GM12873 (cell line): ENCODE measurements around the gene SLC17A7.

ENCODE experiments used
- TF ChIP-seq, protein P1 (sequence below): IDR thresholded peaks from 2 replicates; pipeline ENCODE4 v1.5.1; 2012; ENCODE audit warnings: low read depth, mild to moderate bottlenecking, moderate library complexity, low read length, control low read depth; ENCODE audit not compliant: insufficient read depth; ENCODE audit errors: missing control alignments

Gene SLC17A7

DNA sequence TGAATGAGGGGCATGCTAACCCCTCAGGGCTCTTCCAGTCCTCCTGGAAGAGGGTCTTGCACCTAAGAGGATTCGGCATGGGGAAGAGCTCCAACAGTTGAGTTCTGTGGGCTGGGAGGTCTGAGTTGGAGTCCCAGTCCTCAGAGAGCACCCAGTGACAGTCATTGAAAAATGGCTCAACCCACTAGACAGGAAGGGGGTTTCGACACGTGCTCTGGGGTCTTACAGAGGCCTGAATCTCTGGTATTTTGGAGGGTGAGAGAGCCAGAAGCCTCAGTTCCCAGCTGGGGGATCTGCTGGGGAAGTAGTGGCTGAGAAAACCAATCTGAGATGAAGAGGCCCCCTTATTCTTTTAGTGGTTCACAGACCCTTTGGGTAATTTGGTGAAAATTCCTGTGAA lies 27.1 kb downstream of the SLC17A7 start:
- TF ChIP-seq, protein P1, sequence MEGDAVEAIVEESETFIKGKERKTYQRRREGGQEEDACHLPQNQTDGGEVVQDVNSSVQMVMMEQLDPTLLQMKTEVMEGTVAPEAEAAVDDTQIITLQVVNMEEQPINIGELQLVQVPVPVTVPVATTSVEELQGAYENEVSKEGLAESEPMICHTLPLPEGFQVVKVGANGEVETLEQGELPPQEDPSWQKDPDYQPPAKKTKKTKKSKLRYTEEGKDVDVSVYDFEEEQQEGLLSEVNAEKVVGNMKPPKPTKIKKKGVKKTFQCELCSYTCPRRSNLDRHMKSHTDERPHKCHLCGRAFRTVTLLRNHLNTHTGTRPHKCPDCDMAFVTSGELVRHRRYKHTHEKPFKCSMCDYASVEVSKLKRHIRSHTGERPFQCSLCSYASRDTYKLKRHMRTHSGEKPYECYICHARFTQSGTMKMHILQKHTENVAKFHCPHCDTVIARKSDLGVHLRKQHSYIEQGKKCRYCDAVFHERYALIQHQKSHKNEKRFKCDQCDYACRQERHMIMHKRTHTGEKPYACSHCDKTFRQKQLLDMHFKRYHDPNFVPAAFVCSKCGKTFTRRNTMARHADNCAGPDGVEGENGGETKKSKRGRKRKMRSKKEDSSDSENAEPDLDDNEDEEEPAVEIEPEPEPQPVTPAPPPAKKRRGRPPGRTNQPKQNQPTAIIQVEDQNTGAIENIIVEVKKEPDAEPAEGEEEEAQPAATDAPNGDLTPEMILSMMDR = no peak

DNA sequence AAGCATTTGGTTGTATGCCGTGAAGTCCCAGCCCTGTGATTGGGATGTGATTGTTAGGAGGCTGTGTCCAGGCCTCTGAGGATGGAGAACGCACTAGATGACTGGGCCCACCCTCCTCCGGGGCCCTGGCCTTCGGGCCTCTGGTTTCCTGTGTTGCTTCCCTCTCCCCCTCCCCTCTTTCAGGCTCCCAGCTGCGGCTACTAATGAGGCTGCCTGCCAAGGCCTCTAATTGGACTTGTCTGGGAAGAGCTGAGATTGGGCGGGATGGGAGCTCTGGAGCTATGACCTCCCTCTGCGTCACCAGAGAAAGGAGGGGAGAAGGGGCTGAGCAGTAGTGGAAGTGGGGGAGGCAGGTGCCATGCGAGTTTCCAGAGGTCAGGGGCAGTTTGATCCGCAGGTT lies 28.0 kb downstream of the SLC17A7 start:
- TF ChIP-seq, protein P1 = no peak

DNA sequence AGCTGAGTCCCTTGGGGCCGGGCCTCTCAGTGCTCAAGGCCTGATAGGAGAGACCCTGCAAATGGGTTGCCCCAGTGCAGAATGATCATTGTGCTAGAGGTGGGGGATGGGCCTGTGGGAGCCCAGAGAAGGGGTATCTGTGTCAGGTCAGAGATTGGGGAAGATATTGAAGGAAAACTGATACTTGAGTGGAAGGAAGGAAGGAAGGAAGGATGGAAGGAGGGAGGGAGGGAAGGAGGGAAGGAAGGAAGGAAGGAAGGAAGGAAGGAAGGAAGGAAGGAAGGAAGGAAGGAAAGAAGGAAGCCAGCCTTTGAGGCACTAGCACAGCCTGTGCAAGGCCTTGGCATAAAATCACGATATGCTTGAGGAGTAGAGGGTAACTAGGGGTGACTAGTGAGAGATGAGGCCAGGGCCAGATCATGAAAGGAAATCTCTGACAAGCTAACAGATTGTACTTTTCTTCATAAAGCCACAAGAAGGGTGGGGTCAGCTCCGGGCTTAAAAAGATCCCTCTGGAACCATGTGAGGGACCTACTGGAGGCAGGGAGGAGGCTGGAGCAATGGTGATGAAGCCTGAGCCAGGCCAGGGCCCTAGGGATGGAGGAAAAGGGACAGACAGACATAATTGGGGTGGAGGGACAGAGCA lies 29.5 kb downstream of the SLC17A7 start:
- TF ChIP-seq, protein P1 = no peak

DNA sequence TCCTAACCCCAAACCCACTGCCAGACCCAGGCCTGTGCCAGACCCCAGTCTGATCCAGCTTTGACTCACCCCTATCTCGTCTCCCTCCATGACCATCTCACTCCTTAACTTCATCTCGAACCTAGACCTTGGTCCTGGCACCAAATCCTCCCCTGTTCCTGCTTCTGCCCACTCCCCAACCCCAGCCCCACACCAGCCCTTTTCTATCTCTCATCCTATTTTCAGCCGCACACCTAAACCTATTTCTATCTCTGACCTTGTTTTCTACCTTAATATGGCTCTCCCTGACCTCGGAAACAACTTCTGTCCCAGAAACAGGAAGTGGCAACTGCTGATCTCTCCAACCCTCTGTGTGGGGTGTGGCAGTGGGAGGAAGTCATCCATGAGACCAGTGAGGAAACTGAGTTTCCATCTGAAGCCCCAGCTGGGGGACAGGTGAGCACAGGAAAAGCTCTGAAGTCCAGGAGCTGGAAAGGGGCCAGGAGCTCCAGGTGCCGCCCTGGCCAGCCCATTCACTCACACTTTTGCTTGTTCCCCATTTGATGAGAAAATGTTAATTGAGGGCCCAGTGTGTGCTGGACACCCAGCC lies 31.8 kb downstream of the SLC17A7 start:
- TF ChIP-seq, protein P1 = no peak

DNA sequence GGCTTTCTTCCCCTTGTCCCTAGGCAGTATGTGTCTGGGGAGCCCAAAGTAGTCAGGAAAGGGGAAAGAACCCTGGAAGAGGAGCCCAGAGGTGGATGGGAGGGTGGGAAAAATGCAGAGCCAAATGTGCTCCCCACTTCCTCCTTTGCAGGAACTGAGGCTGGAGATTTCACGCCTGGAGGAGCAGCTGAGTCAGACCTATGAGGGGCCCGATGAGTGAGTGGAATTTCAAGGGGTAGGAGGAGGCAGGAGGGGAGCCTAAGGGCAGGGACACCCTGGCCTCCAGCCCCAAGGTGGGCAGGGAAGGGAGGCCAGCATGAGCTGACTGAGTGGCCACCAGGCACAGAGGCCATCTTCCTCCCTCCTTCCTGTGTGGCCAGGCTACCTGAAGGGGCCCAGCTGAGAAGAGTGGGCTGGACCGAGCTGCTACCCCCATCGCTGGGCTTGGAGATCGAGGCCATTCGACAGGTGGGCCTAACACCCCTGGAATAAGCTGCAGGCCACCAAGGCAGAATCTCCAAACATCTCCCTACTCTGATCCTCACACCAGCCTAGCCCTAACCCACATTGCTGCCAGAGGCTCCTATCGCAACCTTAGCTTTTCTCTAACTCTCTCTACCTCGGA lies 32.4 kb downstream of the SLC17A7 start:
- TF ChIP-seq, protein P1 = no peak

DNA sequence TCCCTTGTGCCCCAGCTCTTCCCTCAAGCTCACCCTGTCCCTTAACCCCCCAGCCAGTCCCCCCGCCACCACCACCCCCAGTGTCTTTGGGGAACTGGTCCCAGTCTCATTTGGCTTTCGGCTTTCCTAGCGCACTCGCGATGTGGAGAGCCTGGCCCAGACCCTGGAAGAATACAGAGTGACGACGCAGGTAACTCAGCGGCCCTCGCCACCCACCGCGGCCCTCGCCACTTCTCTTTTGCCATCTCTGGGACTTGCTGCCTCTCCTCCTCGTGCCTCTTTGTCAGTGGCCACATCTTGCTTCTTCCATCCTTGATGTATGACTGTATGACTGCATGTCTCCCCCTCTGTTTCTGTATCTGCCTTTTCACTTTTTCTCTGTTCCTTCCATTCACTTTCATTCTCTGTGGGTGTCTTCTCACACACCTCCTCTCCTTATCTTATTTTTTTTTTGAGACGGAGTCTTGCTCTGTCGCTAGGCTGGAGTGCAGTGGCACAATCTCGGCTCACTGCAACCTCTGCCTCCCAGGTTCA lies 33.8 kb downstream of the SLC17A7 start:
- TF ChIP-seq, protein P1 = no peak

DNA sequence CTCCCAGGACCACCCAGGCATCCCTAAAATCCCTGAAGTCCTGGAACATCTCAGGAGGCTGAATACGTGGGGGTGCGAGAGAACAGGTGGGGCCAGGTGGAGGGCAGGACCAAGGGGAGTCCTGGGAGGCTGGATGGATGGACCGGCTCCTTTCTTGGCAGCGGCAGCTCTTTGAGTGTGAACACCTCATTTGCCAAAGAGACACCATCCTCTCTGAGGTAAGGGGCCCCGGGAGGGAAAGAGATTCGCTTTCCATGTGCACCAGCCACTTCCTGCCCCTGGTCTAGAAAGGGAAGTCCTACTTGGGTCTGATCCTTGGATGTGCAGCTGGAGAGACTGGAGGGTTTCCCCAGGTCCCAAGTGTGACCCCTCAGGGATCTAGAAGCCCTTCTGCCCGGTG lies 34.2 kb downstream of the SLC17A7 start:
- TF ChIP-seq, protein P1 = no peak
